HEK293T (cell line): Measurements from ENCODE around the gene COL27A1.

Experiments
- BHLHE40 ChIP-seq: fragments of 450-650 bp; IDR thresholded peaks from 2 replicates; pipeline ENCODE4 v1.6.1; 2016; ENCODE audit warnings: mild to moderate bottlenecking, moderate library complexity, borderline replicate concordance
- PKNOX1 ChIP-seq: fragments of 450-650 bp; IDR thresholded peaks from 2 replicates; pipeline ENCODE4 v1.6.1; 2016
- SUZ12 ChIP-seq: fragments of 450-650 bp; IDR thresholded peaks from 2 replicates; pipeline ENCODE4 v1.6.1; 2016; ENCODE audit warnings: mild to moderate bottlenecking

GRCh38 chr9:114285166-114285867, 130.0 kb downstream of the COL27A1 start:
- TF ChIP-seq SUZ12 (no peak), PKNOX1 (no peak), BHLHE40 (no peak)
